Loucy (cell line): ENCODE measurements around the gene ALPL.

Experiments used
- H2AFZ ChIP-seq: fragments of 200-600 bp; sonication (generic); 2 replicates; pipeline ENCODE4 v1.6.0; 2016; ENCODE audit warnings: antibody characterized with exemption, mild to moderate bottlenecking, low read length, moderate library complexity
- H3F3A ChIP-seq: fragments of 200-600 bp; 2 replicates; pipeline ENCODE4 v1.6.0; 2016; ENCODE audit warnings: antibody characterized with exemption, low read depth, mild to moderate bottlenecking
- H3K27me3 ChIP-seq: fragments of 200-600 bp; sonication (generic); 2 replicates; pipeline ENCODE4 v1.6.1; 2014; ENCODE audit warnings: low read length, mild to moderate bottlenecking; ENCODE audit not compliant: insufficient read depth, poor library complexity, severe bottlenecking
- H3K36me3 ChIP-seq: fragments of 200-600 bp; sonication (generic); 2 replicates; pipeline ENCODE4 v1.6.1; 2016; ENCODE audit warnings: low read length; ENCODE audit not compliant: insufficient read depth
- H3K4me1 ChIP-seq: fragments of 200-600 bp; sonication (generic); 2 replicates; pipeline ENCODE4 v1.5.1; 2014; ENCODE audit warnings: low read length, mild to moderate bottlenecking; ENCODE audit not compliant: insufficient read depth, poor library complexity, severe bottlenecking
- H3K4me2 ChIP-seq: fragments of 200-600 bp; sonication (generic); 2 replicates; pipeline ENCODE4 v1.6.0; 2014; ENCODE audit warnings: antibody characterized with exemption, low read length, low read depth, mild to moderate bottlenecking; ENCODE audit not compliant: poor library complexity, severe bottlenecking
- H3K4me3 ChIP-seq: fragments of 200-600 bp; sonication (generic); 2 replicates; pipeline ENCODE4 v1.5.1; 2014; ENCODE audit warnings: low read length, mild to moderate bottlenecking, mixed read lengths; ENCODE audit not compliant: poor library complexity, severe bottlenecking
- H3K79me2 ChIP-seq: fragments of 200-600 bp; sonication (generic); 2 replicates; pipeline ENCODE4 v1.6.1; 2014; ENCODE audit warnings: low read length; ENCODE audit not compliant: insufficient read depth
- H3K9ac ChIP-seq: fragments of 200-600 bp; sonication (generic); 2 replicates; pipeline ENCODE4 v1.6.0; 2014; ENCODE audit warnings: mild to moderate bottlenecking, low read depth, low read length, moderate library complexity; ENCODE audit not compliant: poor library complexity, severe bottlenecking
- H3K9me2 ChIP-seq: fragments of 200-600 bp; sonication (generic); replicated peaks from 2 replicates; pipeline ENCODE4 v1.6.1; 2016; ENCODE audit warnings: low read depth, low read length, mixed read lengths
- H3K9me3 ChIP-seq: fragments of 200-600 bp; sonication (generic); 2 replicates; pipeline ENCODE4 v1.6.1; 2014; ENCODE audit warnings: mild to moderate bottlenecking, antibody characterized with exemption, low read length, low read depth; ENCODE audit not compliant: insufficient read depth
- H4K20me1 ChIP-seq: fragments of 200-600 bp; sonication (generic); 2 replicates; pipeline ENCODE4 v1.6.0; 2014; ENCODE audit warnings: antibody characterized with exemption, low read length, mild to moderate bottlenecking; ENCODE audit not compliant: insufficient read depth, poor library complexity, severe bottlenecking
- CTCF ChIP-seq: fragments of 200-600 bp; sonication (generic); conservative IDR thresholded peaks from 2 replicates; pipeline ENCODE4 v1.5.1; 2014; ENCODE audit warnings: mild to moderate bottlenecking, antibody characterized with exemption, low read length
- EZH2phosphoT487 ChIP-seq: fragments of 200-600 bp; IDR thresholded peaks from 2 replicates; pipeline ENCODE4 v1.6.1; 2018; ENCODE audit warnings: antibody characterized with exemption, mild to moderate bottlenecking, moderate library complexity, borderline replicate concordance

The ALPL gene

GRCh38 chr1:21597753-21598152 is 88.5 kb downstream of the ALPL start:
- H3K27me3 ChIP-seq, result no peaks in the 10 kb centered on the region
- H3F3A ChIP-seq, result no peaks in the 10 kb centered on the region
- H3K4me1 ChIP-seq, result no peaks in the 10 kb centered on the region
- H3K4me2 ChIP-seq, result no peak overlapping the region
- no peaks in the 10 kb centered on the region for H3K9me3 ChIP-seq
- no peak overlapping the region for H3K4me3 ChIP-seq
- TF ChIP-seq CTCF (no peak), EZH2phosphoT487 (no peak)
- H2AFZ ChIP-seq, result no peak overlapping the region
- no peak overlapping the region for H3K9ac ChIP-seq
- no peaks in the 10 kb centered on the region for H3K36me3 ChIP-seq
- no peaks in the 10 kb centered on the region for H3K79me2 ChIP-seq
- no peaks in the 10 kb centered on the region for H3K9me2 ChIP-seq
- no peaks in the 10 kb centered on the region for H4K20me1 ChIP-seq

- TF ChIP-seq CTCF, result no peak
- no peak for TF ChIP-seq EZH2phosphoT487
- Histone ChIP-seq H3K9ac (no peak overlapping the region), H4K20me1 (no peaks in the 10 kb centered on the region), H3K4me1 (no peaks in the 10 kb centered on the region), H3K9me3 (no peaks in the 10 kb centered on the region), H3K4me3 (no peak overlapping the region), H2AFZ (no peak overlapping the region), H3K9me2 (no peaks in the 10 kb centered on the region), H3K4me2 (no peak overlapping the region), H3K27me3 (no peaks in the 10 kb centered on the region), H3K79me2 (no peaks in the 10 kb centered on the region), H3K36me3 (no peaks in the 10 kb centered on the region), H3F3A (no peaks in the 10 kb centered on the region)
Measured at GRCh38 chr1:21598417-21598816, 89.2 kb downstream of the ALPL start.

- Histone ChIP-seq H3K4me3 (no peak overlapping the region), H3F3A (no peaks in the 10 kb centered on the region), H3K9me2 (no peaks in the 10 kb centered on the region), H2AFZ (no peak overlapping the region), H3K79me2 (no peaks in the 10 kb centered on the region), H3K9ac (no peak overlapping the region), H3K4me1 (no peaks in the 10 kb centered on the region), H3K4me2 (no peak overlapping the region), H4K20me1 (no peaks in the 10 kb centered on the region), H3K36me3 (no peaks in the 10 kb centered on the region), H3K9me3 (no peaks in the 10 kb centered on the region), H3K27me3 (no peaks in the 10 kb centered on the region)
- no peak for TF ChIP-seq EZH2phosphoT487
- TF ChIP-seq CTCF, result no peak
Measured at GRCh38 chr1:21598904-21599303, 89.7 kb downstream of the ALPL start.
